Fibroblast of the conjunctiva (primary cell): ENCODE results near the gene ADAMTS5.

Source experiments
- DNase-seq: peaks from one replicate; pipeline ENCODE4 v3.0.0-alpha.2; 2010; ENCODE audit warnings: low read depth

ADAMTS5 gene

GRCh38 chr21:26887251-26887650 lies 79.6 kb downstream of the ADAMTS5 start:
- DNase-seq = peak; percentile 30

- no peak for DNase-seq
These were observed 82.5 kb downstream of the ADAMTS5 start for GRCh38 chr21:26884436-26884835.

GRCh38 chr21:26883768-26884167 lies 83.1 kb downstream of the ADAMTS5 start:
- DNase-seq = no peak

- DNase-seq = peak; percentile 23
These were observed 85.2 kb downstream of the ADAMTS5 start for GRCh38 chr21:26881504-26882228.

GRCh38 chr21:26877018-26877417 lies 89.9 kb downstream of the ADAMTS5 start:
- DNase-seq = no peak

- DNase-seq = no peak
These were observed 92.5 kb downstream of the ADAMTS5 start for GRCh38 chr21:26874347-26874746.
